ENCODE results near the gene CCDC88B. TPM values are rescaled to one million over a fixed set of nuclear protein-coding genes. Genes with fewer than 3 reads are reported as not detected.

CCDC88B gene
- total and polyA plus RNA-seq, 9 of the 15 experiments (the other 6 are each of a cell fraction or from before 2014, with no cell fraction given) = 0.13 to 18.1 (median 7.9) TPM

GRCh38 chr11:64356498-64357411 is 16.8 kb downstream of the CCDC88B start (continued):
- TF ChIP-seq CHD2 (IDR thresholded peaks at IDR 0.05; ENCODE audit: low read depth, low read length) (no peak), ZNF431 (CRISPR knock-in tag; IDR thresholded peaks at IDR 0.05) (no peak), E2F5 (CRISPR knock-in tag; IDR thresholded peaks at IDR 0.05) (no peak), RBM15 (IDR thresholded peaks at IDR 0.05; ENCODE audit: insufficient read depth, low read length) (no peak), ARHGAP35 (IDR thresholded peaks at IDR 0.05; ENCODE audit: partially characterized antibody) (no peak), XRCC3 (IDR thresholded peaks at IDR 0.05) (no peak), BCLAF1 (IDR thresholded peaks at IDR 0.05; ENCODE audit: borderline replicate concordance in 1 of 2, control insufficient read depth in 1 of 2, low read depth in 2 of 2, low read length in 1 of 2) (no peak), FIP1L1 (IDR thresholded peaks at IDR 0.05; ENCODE audit: low read depth, low read length, poor library complexity, severe bottlenecking) (no peak), HDGF (IDR thresholded peaks at IDR 0.05) (no peak), ZFX (CRISPR knock-in tag; IDR thresholded peaks at IDR 0.05) (no peak; the same call in none of the 2 replicates), EP400 (IDR thresholded peaks at IDR 0.05) (no peak), ZSCAN32 (CRISPR knock-in tag; IDR thresholded peaks at IDR 0.05) (no peak), ZNF121 (CRISPR knock-in tag; conservative IDR thresholded peaks at IDR 0.05) (no peak), TCF3 (CRISPR knock-in tag; IDR thresholded peaks at IDR 0.05) (no peak), YY1 (IDR thresholded peaks at IDR 0.05; ENCODE audit: borderline replicate concordance in 1 of 3, control insufficient read depth in 1 of 3, extremely low read depth in 1 of 3, insufficient read depth in 3 of 3, insufficient read length in 1 of 3, insufficient replicate concordance in 2 of 3, low read depth in 1 of 3, low read length in 2 of 3) (peak in 2 of 3 experiments; percentile 26 to 41), ATF3 (IDR thresholded peaks at IDR 0.05) (no peak), ATF3 (CRISPR knock-in tag; conservative IDR thresholded peaks at IDR 0.05) (no peak), KHSRP (IDR thresholded peaks at IDR 0.05) (no peak), RFX1 (IDR thresholded peaks at IDR 0.05) (no peak), SUPT5H (IDR thresholded peaks at IDR 0.05) (no peak), ZNF23 (CRISPR knock-in tag; IDR thresholded peaks at IDR 0.05) (no peak), CREB5 (CRISPR knock-in tag; IDR thresholded peaks at IDR 0.05) (no peak), RB1 (IDR thresholded peaks at IDR 0.05; ENCODE audit: low read depth) (no peak)
